Left lung (tissue), 10 donors: ENCODE measurements around the gene CYB5R2. TPM values are rescaled to one million over a fixed set of nuclear protein-coding genes. Genes with fewer than 3 reads are reported as not detected.

ENCODE experiments used
- ATAC-seq: fragments of 200-7000 bp; cut with Tn5 transposase; one replicate; pipeline ENCODE4 v1.9.1; 2020; ENCODE audit warnings: moderate library complexity
- DNase-seq, 4 donors: peaks; one replicate each; pipeline ENCODE4 v3.0.0-alpha.2; 2013 to 2020
- H3K27ac ChIP-seq, 2 donors: fragments of 200-600 bp; sonication (generic) in 1 of 2; one replicate each; pipeline versions ENCODE4 v1.5.0 to v1.8.0; 2020 to 2021
- H3K27me3 ChIP-seq, 2 donors: fragments of 200-600 bp; sonication (generic) in 1 of 2; one replicate each; pipeline versions ENCODE4 v1.5.0 to v1.8.0; 2020 to 2021
- H3K36me3 ChIP-seq, 2 donors: fragments of 200-600 bp; sonication (generic) in 1 of 2; one replicate each; pipeline versions ENCODE4 v1.5.0 to v1.8.0; 2020 to 2021
- H3K4me1 ChIP-seq, 2 donors: fragments of 200-600 bp; one replicate each; pipeline ENCODE4 v1.8.0; 2021
- H3K4me3 ChIP-seq, 2 donors: fragments of 200-600 bp; sonication (generic) in 1 of 2; one replicate each; pipeline versions ENCODE4 v1.5.0 to v1.8.0; 2020 to 2021; ENCODE audit warnings: mild to moderate bottlenecking in 1 of 2
- H3K9me3 ChIP-seq, 2 donors: fragments of 200-600 bp; sonication (generic) in 1 of 2; one replicate each; pipeline versions ENCODE4 v1.5.0 to v1.8.0; 2020 to 2021
- CTCF ChIP-seq, 2 donors: fragments of 200-600 bp; sonication (generic) in 1 of 2; IDR thresholded peaks; one replicate each; pipeline versions ENCODE4 v1.5.0 to v1.8.0; 2021; ENCODE audit warnings: antibody characterized with exemption in 2 of 2
- intact Hi-C, 2 donors: fragments of 100-400 bp; cut with DNase I; formaldehyde crosslinking; loops; one replicate each; pipeline versions ENCODE4 v1.11.2 to v1.14.2; 2022
- polyA plus RNA-seq, 6 donors: library from polyadenylated mRNA; unstranded; fragments of 120-200 nt; gene quantifications; one replicate each; pipeline ENCODE4 v1.2.1, GENCODE V29; 2013; ENCODE audit not compliant: insufficient read length in 6 of 6
- total RNA-seq, 2 donors: library from RNA; stranded (reverse); fragmentation: NEBNext Ultra II Directional; extraction: Animal tissue kit (Norgen Biotek cat#: 25700); gene quantifications; one replicate each; pipeline ENCODE4 v1.2.1, GENCODE V29; 2021
- donor health status: DM: no; HTN: yes; CAD: no.
- donor health status: DM: no; HTN: no; CAD: no.

Gene CYB5R2
- total and polyA plus RNA-seq, 8 donors: 7.9 to 22.4 (median 17.3) TPM

GRCh38 chr11:7689239-7689638 is 15.9 kb upstream of the CYB5R2 start:
- TF ChIP-seq CTCF (IDR thresholded peaks at IDR 0.05): no peak
- intact Hi-C loops: no loop called here
- Histone ChIP-seq H3K4me1 (no peaks in the 10 kb centered on the region), H3K27ac (no peak overlapping the region), H3K27me3 (peaks cover 0 to 25% of the 10 kb centered on the region in 2 donors), H3K36me3 (no peaks in the 10 kb centered on the region), H3K4me3 (no peak overlapping the region), H3K9me3 (no peaks in the 10 kb centered on the region)
- ATAC-seq (no peak), DNase-seq (no peak)

GRCh38 chr11:7688238-7688826 is 15.0 kb upstream of the CYB5R2 start:
- Histone ChIP-seq H3K27ac (no peak overlapping the region), H3K27me3 (peaks cover 0 to 16% of the 10 kb centered on the region in 2 donors), H3K4me1 (no peaks in the 10 kb centered on the region), H3K9me3 (no peaks in the 10 kb centered on the region), H3K4me3 (no peak overlapping the region), H3K36me3 (no peaks in the 10 kb centered on the region)
- peak; percentile 50 to 71 for TF ChIP-seq CTCF (IDR thresholded peaks at IDR 0.05)
- intact Hi-C loops: no loop called here
- peak in 2 of 4 donors; percentile 40 to 58 for DNase-seq
- ATAC-seq: peak; percentile 68

DNA sequence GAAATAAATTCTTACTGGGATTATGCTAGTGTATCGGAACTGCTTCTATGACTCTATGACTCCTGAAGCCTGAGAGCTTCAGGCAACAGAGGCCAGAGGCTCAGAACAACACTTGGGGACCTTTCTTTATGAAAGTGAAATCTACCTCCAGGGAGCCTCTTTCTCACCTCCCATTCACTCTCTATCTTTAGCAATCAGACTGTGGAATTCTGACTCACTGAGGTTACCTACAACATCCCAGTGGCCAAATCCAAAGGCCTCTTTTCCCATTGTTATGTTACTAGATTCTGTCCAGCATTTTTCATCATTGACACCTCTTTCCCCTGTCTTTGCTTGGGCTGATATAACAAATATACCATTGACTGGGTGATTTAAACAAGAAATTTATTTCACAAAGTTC is 14.1 kb upstream of the CYB5R2 start:
- Histone ChIP-seq H3K9me3 (no peaks in the 10 kb centered on the region), H3K27me3 (peaks cover 0 to 7% of the 10 kb centered on the region in 2 donors), H3K4me1 (no peaks in the 10 kb centered on the region), H3K27ac (no peak overlapping the region), H3K36me3 (no peaks in the 10 kb centered on the region), H3K4me3 (no peak overlapping the region)
- ATAC-seq: no peak
- no peak for DNase-seq
- intact Hi-C loops: no loop called here
- TF ChIP-seq CTCF (IDR thresholded peaks at IDR 0.05): no peak

DNA sequence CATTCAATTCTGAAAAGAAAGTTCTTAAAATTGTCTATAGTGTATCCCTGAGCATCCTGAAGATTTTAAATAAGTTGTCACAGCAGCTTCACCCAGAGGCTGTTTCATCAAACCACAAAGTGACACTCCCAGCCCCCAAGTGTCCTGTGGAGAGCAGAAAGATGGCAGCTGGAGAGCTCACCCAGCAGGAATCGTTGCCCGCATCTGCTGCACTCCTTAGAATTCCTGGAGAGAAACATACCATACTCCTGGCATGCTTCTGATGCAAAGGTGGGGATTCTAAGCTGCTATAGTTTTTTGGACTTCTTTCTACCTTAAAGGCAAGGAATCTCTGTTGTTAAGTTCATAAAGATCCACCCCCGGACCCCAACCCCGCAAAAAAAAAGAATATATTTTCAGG is 13.5 kb upstream of the CYB5R2 start:
- ATAC-seq (no peak), DNase-seq (no peak)
- no peak overlapping the region for H3K27ac ChIP-seq
- H3K9me3 ChIP-seq: no peaks in the 10 kb centered on the region
- no peak for TF ChIP-seq CTCF (IDR thresholded peaks at IDR 0.05)
- intact Hi-C loops: no loop called here
- no peaks in the 10 kb centered on the region for H3K36me3 ChIP-seq
- H3K4me3 ChIP-seq: no peak overlapping the region
- H3K27me3 ChIP-seq: peaks cover 0 to 6% of the 10 kb centered on the region in 2 donors
- no peaks in the 10 kb centered on the region for H3K4me1 ChIP-seq

DNA sequence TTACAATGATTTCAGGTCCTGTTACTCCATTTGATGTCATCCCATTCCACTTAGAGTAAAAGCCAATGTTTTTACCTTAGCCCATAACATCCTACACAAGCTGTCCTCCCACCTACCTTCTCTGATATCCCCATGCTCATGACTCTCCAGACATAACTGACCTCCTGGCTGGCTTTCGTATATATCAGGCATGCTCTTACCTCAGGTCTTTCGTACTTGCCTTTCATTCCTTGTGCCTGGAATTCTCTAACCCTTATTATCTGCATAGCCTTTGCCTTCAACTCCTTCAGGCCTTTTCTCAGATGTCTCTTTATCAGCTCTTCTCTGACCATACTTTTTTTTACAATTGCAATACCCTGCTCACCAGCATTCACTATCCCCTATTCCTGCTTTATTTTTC is 10.3 kb upstream of the CYB5R2 start:
- Histone ChIP-seq H3K27me3 (peaks cover 0 to 24% of the 10 kb centered on the region in 2 donors), H3K27ac (no peak overlapping the region), H3K36me3 (no peaks in the 10 kb centered on the region), H3K4me1 (no peaks in the 10 kb centered on the region), H3K4me3 (no peak overlapping the region), H3K9me3 (no peaks in the 10 kb centered on the region)
- ATAC-seq (no peak), DNase-seq (no peak)
- no peak for TF ChIP-seq CTCF (IDR thresholded peaks at IDR 0.05)
- intact Hi-C loops: no loop called here
